H1 (cell line): ENCODE results near the gene TRIM77. TPM values are rescaled to one million over a fixed set of nuclear protein-coding genes. Genes with fewer than 3 reads are reported as not detected.
A peak's percentile ranks its signal among the peaks of the same experiment; 100 is the strongest.
"Not testable (repeated sequence)": the region's sequence is repeated elsewhere in the genome, so short reads cannot be mapped to it uniquely, and the experiment has no call there.

Experiments
- CTCF ChIA-PET: fragments of 300-600 bp; sonication (Branson Sonifier 250); formaldehyde crosslinking; loops from one replicate; lab custom pipeline; 2021; ENCODE audit not compliant: partially characterized antibody; lab: Charles Lee
- POLR2A ChIA-PET: fragments of 300-600 bp; sonication (Branson Sonifier 250); formaldehyde crosslinking; loops from one replicate; lab custom pipeline; 2021; ENCODE audit warnings: inconsistent platforms; ENCODE audit not compliant: partially characterized antibody; lab: Charles Lee
- DNase-seq, 2 experiments: peaks; one replicate each; pipeline versions ENCODE4 v3.0.0 to v3.0.0-alpha.2; 2010 to 2022; ENCODE audit warnings: low spot score in 2 of 2, low read depth in 1 of 2, mixed read lengths in 1 of 2
- FAIRE-seq: peaks from 2 replicates; lab custom pipeline; 2011; peaks lifted over from hg19 to GRCh38; lab: Jason Lieb, UNC
- H2AFZ ChIP-seq: 2 replicates; pipeline ENCODE4 v1.8.1; 2012; ENCODE audit warnings: low read length, inconsistent platforms
- H2AK5ac ChIP-seq: 2 replicates; pipeline ENCODE4 v1.6.1; 2013; ENCODE audit warnings: low read depth, low read length
- H2BK120ac ChIP-seq: replicated peaks from 2 replicates; pipeline ENCODE3; 2013; ENCODE audit warnings: low read depth, low read length, inconsistent platforms
- H2BK12ac ChIP-seq: 2 replicates; pipeline ENCODE4 v1.6.1; 2013; ENCODE audit warnings: low read depth, low read length
- H2BK15ac ChIP-seq: 2 replicates; pipeline ENCODE4 v1.6.1; 2013; ENCODE audit warnings: low read length
- H2BK20ac ChIP-seq: 2 replicates; pipeline ENCODE4 v1.6.1; 2013; ENCODE audit warnings: low read length
- H2BK5ac ChIP-seq: 2 replicates; pipeline ENCODE4 v1.6.1; 2013; ENCODE audit warnings: low read depth, low read length
- H3K14ac ChIP-seq: 2 replicates; pipeline ENCODE4 v1.6.1; 2013; ENCODE audit warnings: inconsistent platforms; ENCODE audit not compliant: insufficient read length
- H3K18ac ChIP-seq: 2 replicates; pipeline ENCODE4 v1.6.1; 2013; ENCODE audit warnings: low read length; ENCODE audit errors: extremely low read depth
- H3K23ac ChIP-seq: 2 replicates; pipeline ENCODE4 v1.6.1; 2013; ENCODE audit warnings: inconsistent platforms; ENCODE audit not compliant: insufficient read length
- H3K23me2 ChIP-seq: 2 replicates; pipeline ENCODE4 v1.6.1; 2013; ENCODE audit warnings: low read depth, low read length
- H3K27ac ChIP-seq: 2 replicates; pipeline ENCODE4 v1.6.1; 2011; ENCODE audit warnings: low read depth, low read length, inconsistent platforms
- H3K27me3 ChIP-seq, 4 experiments: replicated peaks in 1 of 4; 1 replicate in 1 of 4; 2 replicates in 3 of 4; pipeline versions ENCODE4 v1.6.1 to v1.8.1; 2011 to 2013; ENCODE audit warnings: low read length in 3 of 4, mild to moderate bottlenecking in 3 of 4, inconsistent platforms in 2 of 4, mixed read lengths in 2 of 4, moderate library complexity in 1 of 4; ENCODE audit not compliant: control insufficient read depth in 3 of 4, insufficient read depth in 3 of 4; ENCODE audit errors: extremely low read depth in 1 of 4
- H3K36me3 ChIP-seq, 4 experiments: 2 replicates each; pipeline versions ENCODE4 v1.6.1 to v1.8.1; 2011 to 2013; ENCODE audit warnings: mild to moderate bottlenecking in 4 of 4, low read length in 3 of 4, moderate library complexity in 2 of 4, control low read depth in 1 of 4, inconsistent platforms in 1 of 4; ENCODE audit not compliant: insufficient read depth in 4 of 4, control insufficient read depth in 2 of 4
- H3K4ac ChIP-seq: replicated peaks from 2 replicates; pipeline ENCODE3; 2013; ENCODE audit warnings: low read length, low read depth, mixed read lengths, inconsistent platforms; ENCODE audit not compliant: insufficient read length
- H3K4me1 ChIP-seq, 4 experiments: replicated peaks in 1 of 4; 1 replicate in 1 of 4; 2 replicates in 3 of 4; pipeline versions ENCODE4 v1.6.1 to v1.8.1; 2011 to 2013; ENCODE audit warnings: low read length in 3 of 4, inconsistent platforms in 2 of 4, mixed read lengths in 1 of 4; ENCODE audit not compliant: insufficient read depth in 4 of 4, control insufficient read depth in 3 of 4
- H3K4me2 ChIP-seq, 2 experiments: 2 replicates each; pipeline versions ENCODE4 v1.6.1 to v1.8.1; 2011 to 2013; ENCODE audit warnings: low read depth in 2 of 2, low read length in 2 of 2, control low read depth in 1 of 2, inconsistent platforms in 1 of 2, mild to moderate bottlenecking in 1 of 2; ENCODE audit not compliant: insufficient read depth in 1 of 2
- H3K4me3 ChIP-seq, 4 experiments: fragments of 200-600, 300-600 bp in 1 of 4; sonication (generic), shearing (Covaris generic), sonication (Bioruptor Twin) in 1 of 4; 2 replicates each; pipeline versions ENCODE4 v1.5.1 to v1.8.1; 2011 to 2016; ENCODE audit warnings: low read length in 4 of 4, low read depth in 3 of 4, control low read depth in 2 of 4, inconsistent platforms in 2 of 4, mild to moderate bottlenecking in 2 of 4, mixed read lengths in 1 of 4, moderate library complexity in 1 of 4; ENCODE audit not compliant: insufficient read depth in 2 of 4; ENCODE audit errors: extremely low read depth in 1 of 4
- H3K56ac ChIP-seq: replicated peaks from 2 replicates; pipeline ENCODE3; 2013; ENCODE audit warnings: low read depth, mild to moderate bottlenecking, mixed read lengths, low read length, inconsistent platforms; ENCODE audit not compliant: insufficient read length
- H3K79me1 ChIP-seq: 2 replicates; pipeline ENCODE4 v1.6.1; 2013; ENCODE audit warnings: low read depth, low read length, control low read depth
- H3K79me2 ChIP-seq, 2 experiments: 2 replicates each; pipeline versions ENCODE4 v1.6.1 to v1.8.1; 2012 to 2013; ENCODE audit warnings: low read length in 2 of 2, mild to moderate bottlenecking in 2 of 2, inconsistent platforms in 1 of 2; ENCODE audit not compliant: insufficient read depth in 2 of 2, control insufficient read depth in 1 of 2
- H3K9ac ChIP-seq, 4 experiments: replicated peaks in 1 of 4; 1 replicate in 1 of 4; 2 replicates in 3 of 4; pipeline versions ENCODE4 v1.6.1 to v1.8.1; 2011 to 2013; ENCODE audit warnings: low read depth in 3 of 4, low read length in 3 of 4, control low read depth in 2 of 4, mild to moderate bottlenecking in 2 of 4, moderate library complexity in 2 of 4, inconsistent platforms in 1 of 4; ENCODE audit errors: extremely low read depth in 1 of 4
- H3K9me3 ChIP-seq, 2 experiments: 2 replicates each; pipeline versions ENCODE4 v1.6.1 to v1.8.1; 2012 to 2013; ENCODE audit warnings: mild to moderate bottlenecking in 2 of 2, moderate library complexity in 2 of 2, control low read depth in 1 of 2, inconsistent platforms in 1 of 2, low read depth in 1 of 2, low read length in 1 of 2, mixed read lengths in 1 of 2; ENCODE audit not compliant: insufficient read depth in 2 of 2
- H4K20me1 ChIP-seq, 2 experiments: replicated peaks in 1 of 2; 2 replicates each; pipeline versions ENCODE3 to v1.8.1; 2011 to 2013; ENCODE audit warnings: inconsistent platforms in 2 of 2, low read length in 2 of 2, mild to moderate bottlenecking in 1 of 2; ENCODE audit not compliant: insufficient read depth in 2 of 2, control insufficient read depth in 1 of 2
- H4K5ac ChIP-seq: 2 replicates; pipeline ENCODE4 v1.6.1; 2013; ENCODE audit warnings: low read length, low read depth, mixed read lengths, inconsistent platforms; ENCODE audit not compliant: insufficient read length
- H4K8ac ChIP-seq: 2 replicates; pipeline ENCODE4 v1.8.0; 2013; ENCODE audit warnings: mild to moderate bottlenecking, moderate library complexity, low read length, inconsistent platforms; ENCODE audit not compliant: insufficient read depth; ENCODE audit errors: extremely low read depth
- H4K91ac ChIP-seq: replicated peaks from 2 replicates; pipeline ENCODE3; 2013; ENCODE audit warnings: low read length, mixed read lengths, inconsistent platforms; ENCODE audit not compliant: insufficient read length
- CTCF ChIP-seq, 3 experiments: IDR thresholded peaks; 1 replicate in 2 of 3; 2 replicates in 1 of 3; pipeline versions ENCODE4 v1.5.1 to v1.6.1; 2011; ENCODE audit warnings: low read length in 3 of 3, mild to moderate bottlenecking in 3 of 3, inconsistent platforms in 2 of 3, low read depth in 1 of 3, moderate library complexity in 1 of 3; ENCODE audit not compliant: insufficient read depth in 1 of 3; ENCODE audit errors: control extremely low read depth in 1 of 3
- RAD21 ChIP-seq, 2 experiments: IDR thresholded peaks in 1 of 2; conservative IDR thresholded peaks in 1 of 2; 2 replicates each; pipeline ENCODE4 v1.6.1; 2011; ENCODE audit warnings: low read depth in 2 of 2, low read length in 2 of 2, improper control_type of control experiment in 1 of 2, inconsistent platforms in 1 of 2, mild to moderate bottlenecking in 1 of 2, moderate library complexity in 1 of 2
- WGBS, 2 experiments: shearing (Covaris generic) in 1 of 2; methylation state at CpG; one replicate each; pipeline versions ENCODE4 v1.1.6 to v1.1.7; 2013 to 2015; ENCODE audit warnings: low lambda C conversion rate in 2 of 2, mixed read lengths in 2 of 2, inconsistent platforms in 1 of 2, low coverage in 1 of 2, missing lambda C conversion rate in 1 of 2; ENCODE audit not compliant: insufficient replicate concordance in 2 of 2, insufficient coverage in 1 of 2, insufficient read length in 1 of 2; ENCODE audit errors: extremely low coverage in 1 of 2, missing lambda C conversion rate in 1 of 2; 5-methylcytosine and 5-hydroxymethylcytosine counted together
- polyA plus RNA-seq, 7 experiments: library from polyadenylated mRNA; depleted of rRNA in 3 of 7; stranded (reverse) in 5 of 7; unstranded in 2 of 7; fragments of >200 nt in 5 of 7; fragments of 200-250 nt in 2 of 7; gene quantifications; 1 replicate in 5 of 7; 2 replicates in 1 of 7; 4 replicates in 1 of 7; pipeline versions ENCODE4 v1.2.1 to v1.2.3, GENCODE V29; 2011 to 2013; ENCODE audit warnings: missing spikeins in 2 of 7, mixed read lengths in 2 of 7
- total RNA-seq: library from RNA; stranded (reverse); fragmentation: NEBNext Ultra II Directional; extraction: Animal tissue kit (Norgen Biotek cat#: 25700); gene quantifications from 2 replicates; pipeline ENCODE4 v1.2.1, GENCODE V29; 2021

TRIM77 gene
- total and polyA plus RNA-seq, 2 of the 8 experiments (the other 6 are each of a cell fraction or from before 2014, with no cell fraction given) = not detected

DNA sequence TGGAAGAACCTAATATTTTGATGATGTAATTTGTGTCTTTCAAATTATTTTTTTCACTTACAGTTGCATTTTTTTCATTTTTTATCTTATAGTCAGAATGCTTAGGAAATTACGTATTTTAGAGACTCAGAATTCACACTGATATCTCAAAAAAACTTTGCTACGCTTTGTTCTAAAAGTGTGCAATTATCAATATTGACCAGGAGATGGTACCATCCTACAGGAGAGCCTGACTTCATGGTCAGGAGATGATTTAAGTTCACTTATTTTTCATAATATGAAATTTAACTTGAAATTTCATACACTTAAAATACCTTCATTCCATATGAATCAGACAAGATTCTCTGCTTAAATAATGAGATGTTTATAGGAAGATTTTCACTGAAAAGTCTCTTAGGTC, 34.7 kb upstream of the TRIM77 start:
- H3K4me3 ChIP-seq, H3K14ac ChIP-seq, H4K91ac ChIP-seq, H3K79me1 ChIP-seq, H2BK120ac ChIP-seq, H2AK5ac ChIP-seq, H4K8ac ChIP-seq, H3K27ac ChIP-seq, H3K4me2 ChIP-seq, CTCF ChIA-PET, H3K79me2 ChIP-seq, H2BK12ac ChIP-seq, H3K9ac ChIP-seq, H3K56ac ChIP-seq, H4K5ac ChIP-seq, H3K27me3 ChIP-seq, FAIRE-seq, H3K9me3 ChIP-seq, H3K4me1 ChIP-seq, H3K23ac ChIP-seq, H2BK5ac ChIP-seq, H2BK20ac ChIP-seq, H3K18ac ChIP-seq, POLR2A ChIA-PET, H3K36me3 ChIP-seq, H3K4ac ChIP-seq, H4K20me1 ChIP-seq, DNase-seq, H2AFZ ChIP-seq, H3K23me2 ChIP-seq, H2BK15ac ChIP-seq: not testable (repeated sequence)
- peak in 2 of 3 experiments; percentile 7 to 29; a peak in 2 of 4 replicates for TF ChIP-seq CTCF (IDR thresholded peaks at IDR 0.05; ENCODE audit: control extremely low read depth in 1 of 3, insufficient read depth in 1 of 3, low read depth in 1 of 3, low read length in 3 of 3)
- TF ChIP-seq RAD21 (IDR thresholded peaks at IDR 0.05 in 1 of 2, conservative IDR thresholded peaks at IDR 0.05 in 1 of 2; ENCODE audit: low read depth in 2 of 2, low read length in 2 of 2) = peak; percentile 57 to 59
- 89% methylated on average over 2 of the region's 2 CpGs; no CpG with 5 or more reads in 1 of the 2 experiments for WGBS, 2 experiments
